Stimulated activated CD8-positive, alpha-beta memory T cell treated with anti-CD3 and anti-CD28 coated beads, Interleukin-15, amount 100 ng/mL, for 24 hours (primary cell): ENCODE results near the gene OR10G4.
"Not testable (repeated sequence)": the region's sequence is repeated elsewhere in the genome, so short reads cannot be mapped to it uniquely, and the experiment has no call there.

Source experiments
- DNase-seq: peaks from one replicate; pipeline ENCODE4 v3.0.0-alpha.2; 2020; ENCODE audit warnings: low read depth

The OR10G4 gene

GRCh38 chr11:124012697-124013096 lies at the start of gene OR10G4:
Gene OR10G4 (plus strand): TSS chr11:124012997. CDS start chr11:124015575, 2,578 bp downstream.
- no peak for DNase-seq

- no peak for DNase-seq
Observed at GRCh38 chr11:123973816-123974215, 39.0 kb upstream of the OR10G4 start.

- DNase-seq: no peak
Observed at GRCh38 chr11:123976770-123977560, 35.8 kb upstream of the OR10G4 start.

DNA sequence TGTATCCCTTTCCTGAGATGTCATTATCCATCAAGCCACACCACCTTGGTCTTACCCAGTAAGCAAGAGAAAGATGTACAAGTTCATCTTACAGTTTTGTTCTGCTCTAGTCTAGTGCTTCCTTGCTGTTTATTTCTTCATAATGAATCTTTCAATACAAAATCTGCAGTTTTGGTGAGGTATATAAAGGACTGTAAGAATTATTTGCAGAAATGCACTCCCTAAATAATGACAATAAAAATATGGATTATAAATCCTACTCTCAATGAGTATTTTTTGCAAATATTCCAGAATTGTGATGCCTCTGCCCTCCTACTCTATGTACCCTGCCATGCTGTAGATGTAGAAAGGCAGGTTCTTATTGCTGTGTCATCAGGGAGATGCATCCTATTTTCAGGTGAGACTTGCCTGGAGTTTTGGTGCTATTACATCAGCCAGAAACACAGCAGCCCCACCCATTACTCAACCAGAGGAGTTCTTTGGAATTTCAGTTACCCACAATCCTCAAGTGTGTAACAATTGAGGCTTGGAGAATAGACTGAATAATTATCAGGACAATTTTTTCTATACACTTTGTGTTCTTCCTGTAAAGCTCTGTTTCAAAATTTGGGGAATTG lies 35.0 kb upstream of the OR10G4 start, which contains the start of gene OR10S1:
Gene OR10S1, minus strand, starts transcription at position 51 of the 617 bp plus-strand sequence. CDS start 117 bp downstream, outside the sequence.
- DNase-seq: no peak

GRCh38 chr11:123979311-123979710 lies 33.5 kb upstream of the OR10G4 start:
- no peak for DNase-seq

DNA sequence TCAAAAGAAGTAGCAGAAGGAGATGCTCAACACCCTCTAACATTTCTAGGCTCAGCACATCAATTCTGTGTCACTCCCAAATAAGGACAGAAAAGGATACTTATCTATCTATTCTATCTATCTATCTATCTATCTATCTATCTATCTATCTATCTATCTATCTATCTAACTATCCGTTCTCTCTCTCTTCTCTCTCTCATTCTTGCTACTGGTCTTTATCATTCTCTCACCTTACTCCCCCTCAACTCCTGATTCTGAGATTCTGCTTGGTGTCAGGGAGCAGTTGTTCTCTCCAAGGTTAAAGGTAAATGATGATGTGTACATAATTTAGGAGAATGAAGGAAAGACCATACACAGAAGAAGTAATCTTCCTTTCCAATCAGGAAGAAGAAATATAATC lies 17.7 kb upstream of the OR10G4 start, which contains the start of gene OR10G6:
Gene OR10G6, minus strand, starts transcription at position 43 of the 400 bp plus-strand sequence. Its CDS starts 0 bp downstream, at position 43.
- no peak for DNase-seq

DNA sequence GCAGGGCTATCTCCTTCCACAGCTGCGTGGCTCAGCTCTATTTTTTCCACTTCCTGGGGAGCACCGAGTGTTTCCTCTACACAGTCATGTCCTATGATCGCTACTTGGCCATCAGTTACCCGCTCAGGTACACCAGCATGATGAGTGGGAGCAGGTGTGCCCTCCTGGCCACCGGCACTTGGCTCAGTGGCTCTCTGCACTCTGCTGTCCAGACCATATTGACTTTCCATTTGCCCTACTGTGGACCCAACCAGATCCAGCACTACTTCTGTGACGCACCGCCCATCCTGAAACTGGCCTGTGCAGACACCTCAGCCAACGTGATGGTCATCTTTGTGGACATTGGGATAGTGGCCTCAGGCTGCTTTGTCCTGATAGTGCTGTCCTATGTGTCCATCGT lies 3.0 kb downstream of the OR10G4 start:
- DNase-seq: not testable (repeated sequence)

DNA sequence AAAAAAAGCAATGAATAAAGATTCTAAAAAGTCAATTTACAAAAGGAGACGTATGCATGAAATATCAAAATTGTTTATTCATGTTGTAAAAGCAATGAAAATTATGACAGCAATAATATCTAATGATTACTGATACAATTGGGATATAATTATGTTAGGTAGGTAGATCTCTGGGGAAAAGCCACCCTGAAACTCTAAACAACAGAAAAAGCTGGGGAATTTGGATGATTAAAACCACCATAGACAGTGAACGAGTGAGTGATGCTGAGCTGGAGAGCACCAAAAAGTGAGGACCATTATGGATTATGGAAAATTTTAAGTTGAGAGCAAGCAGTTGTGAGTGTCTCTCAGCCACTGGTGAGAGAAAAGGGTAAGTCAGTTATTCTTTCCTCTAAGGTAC lies 13.7 kb downstream of the OR10G4 start, which contains the start of gene OR10G8:
Gene OR10G8, plus strand, starts transcription at position 301 of the 400 bp plus-strand sequence. CDS start 2,825 bp downstream, outside the sequence.
- no peak for DNase-seq

DNA sequence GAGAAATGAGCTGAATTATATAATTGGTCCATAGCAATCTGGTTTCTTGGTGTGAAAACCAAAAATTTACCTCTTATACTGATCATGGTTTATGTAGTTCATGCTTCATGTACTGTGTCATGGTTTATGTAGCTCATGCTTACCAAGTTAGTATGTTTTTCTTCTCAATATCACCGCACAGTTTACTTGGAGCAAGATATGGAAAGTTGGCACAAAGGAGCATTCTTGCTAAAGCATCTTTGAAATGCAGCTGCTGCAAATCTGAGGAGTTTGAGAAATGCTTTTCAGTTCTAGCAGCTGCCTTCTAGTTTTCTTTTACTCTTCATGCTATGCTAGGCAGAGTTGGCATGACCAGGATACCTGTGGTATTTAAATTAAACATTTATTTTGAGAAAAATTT lies 23.9 kb downstream of the OR10G4 start:
- DNase-seq: no peak

DNA sequence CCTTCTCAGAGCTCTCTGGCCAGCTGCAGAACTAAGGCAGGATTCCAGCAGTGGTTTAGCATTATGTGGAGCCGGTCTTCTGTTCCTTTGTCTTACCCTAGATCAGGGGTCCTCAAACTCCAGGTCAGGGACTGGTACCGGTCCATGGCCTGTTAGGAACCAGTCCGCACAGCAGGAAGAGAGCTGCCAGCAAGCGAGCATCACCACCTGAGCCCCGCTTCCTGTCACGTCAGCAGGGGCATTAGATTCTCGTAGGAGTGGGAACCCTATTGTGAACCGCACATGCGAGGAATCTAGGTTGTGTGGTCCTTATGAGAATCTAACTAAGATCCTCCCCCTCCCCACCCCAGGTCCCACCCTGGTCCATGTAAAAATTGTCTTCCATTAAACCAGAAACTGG lies 26.8 kb downstream of the OR10G4 start:
- DNase-seq: no peak

GRCh38 chr11:124041254-124041653 lies 28.5 kb downstream of the OR10G4 start, which contains the start of gene OR10G7:
Gene OR10G7 (minus strand): TSS chr11:124041325. CDS start chr11:124039001, 2,324 bp downstream.
- no peak for DNase-seq

GRCh38 chr11:124043420-124043819 lies 30.6 kb downstream of the OR10G4 start:
- no peak for DNase-seq

DNA sequence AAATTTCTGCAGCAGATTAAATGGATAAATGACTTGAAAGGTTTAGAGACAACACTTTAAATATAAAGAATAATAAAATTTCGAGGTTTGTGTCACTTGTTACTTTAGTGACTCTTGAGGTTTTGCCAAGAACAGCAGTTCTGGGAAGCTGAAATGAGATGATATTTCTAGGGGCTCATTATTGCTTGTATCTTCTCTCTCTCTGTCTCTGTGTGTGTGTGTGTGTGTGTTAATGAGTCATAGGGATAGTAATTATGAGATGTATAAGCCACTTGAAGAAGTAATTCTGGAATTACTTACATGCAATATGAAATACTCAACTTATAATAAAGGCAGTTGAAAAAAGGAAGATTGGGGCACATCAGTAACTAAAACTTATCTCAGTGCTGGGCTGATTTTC lies 38.0 kb downstream of the OR10G4 start:
- DNase-seq: no peak

DNA sequence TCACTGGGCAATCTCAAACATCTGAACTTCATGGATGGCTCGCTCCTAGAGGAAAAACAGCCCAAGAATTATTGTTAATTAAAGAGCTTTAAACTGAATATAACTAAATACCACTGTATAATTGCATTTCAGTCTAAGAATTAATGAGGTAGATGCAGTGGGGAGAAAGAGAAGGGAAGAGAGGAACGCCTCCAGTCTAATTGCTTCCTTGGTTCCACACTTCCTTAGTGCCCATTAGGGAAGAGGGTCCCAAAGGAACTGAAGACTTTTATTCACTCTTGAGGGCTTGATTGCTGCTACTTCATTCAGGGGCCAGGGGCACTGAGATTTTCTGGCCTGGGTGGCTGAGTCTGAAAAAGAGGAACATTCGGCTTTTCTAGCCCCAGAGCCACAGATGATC lies 40.2 kb downstream of the OR10G4 start:
- DNase-seq: no peak
